IMR-90 (cell line): ENCODE measurements around the gene MTHFSD. TPM values are rescaled to one million over a fixed set of nuclear protein-coding genes. Genes with fewer than 3 reads are reported as not detected.

Experiments used
- ATAC-seq: fragments of 200-7000 bp; cut with Tn5 transposase; 2 replicates; pipeline ENCODE4 v1.9.1; 2020; ENCODE audit warnings: low read depth, mild to moderate bottlenecking, moderate library complexity
- BruUV-seq: library from RNA; stranded (reverse); fragments of 400-500 nt; replicated peaks from 2 replicates; lab custom pipeline; 2021; lab: Mats Ljungman, UMichigan
- CTCF ChIA-PET: fragments of 300-600 bp; formaldehyde crosslinking; extraction: SDS; loops from one replicate; lab custom pipeline; 2021; ENCODE audit warnings: antibody characterized with exemption; lab: Yijun Ruan, JAX
- POLR2A ChIA-PET: fragments of 300-600 bp; sonication (Branson Sonifier 250); formaldehyde crosslinking; loops from one replicate; lab custom pipeline; 2022; ENCODE audit warnings: antibody characterized with exemption; ENCODE audit not compliant: unreplicated experiment; lab: Charles Lee
- DNase-seq: peaks from one replicate; pipeline ENCODE4 v3.0.0; 2013
- H2AFZ ChIP-seq: replicated peaks from 2 replicates; pipeline ENCODE3; 2013; ENCODE audit warnings: low read length, mild to moderate bottlenecking; ENCODE audit not compliant: poor library complexity
- H2AK5ac ChIP-seq: 2 replicates; pipeline ENCODE4 v1.6.1; 2013; ENCODE audit warnings: low read depth, low read length, inconsistent platforms
- H2AK9ac ChIP-seq: replicated peaks from 2 replicates; pipeline ENCODE3; 2013; ENCODE audit warnings: mild to moderate bottlenecking, low read depth, low read length, moderate library complexity; ENCODE audit not compliant: poor library complexity
- H2BK120ac ChIP-seq: 2 replicates; pipeline ENCODE4 v1.6.1; 2013; ENCODE audit warnings: low read depth, low read length, inconsistent platforms
- H2BK15ac ChIP-seq: 3 replicates; pipeline ENCODE4 v1.6.1; 2013; ENCODE audit warnings: low read depth, low read length, inconsistent platforms
- H2BK20ac ChIP-seq: 2 replicates; pipeline ENCODE4 v1.6.1; 2013; ENCODE audit warnings: low read depth, mild to moderate bottlenecking, inconsistent platforms, low read length, moderate library complexity
- H2BK5ac ChIP-seq: 2 replicates; pipeline ENCODE4 v1.6.1; 2013; ENCODE audit warnings: mild to moderate bottlenecking, low read depth, low read length, inconsistent platforms; ENCODE audit not compliant: poor library complexity, severe bottlenecking
- H3K14ac ChIP-seq: replicated peaks from 2 replicates; pipeline ENCODE4 v1.6.1; 2013; ENCODE audit warnings: low read depth, low read length, inconsistent platforms
- H3K18ac ChIP-seq: 2 replicates; pipeline ENCODE4 v1.6.1; 2013; ENCODE audit warnings: low read depth, low read length, control low read depth
- H3K23ac ChIP-seq: 2 replicates; pipeline ENCODE4 v1.6.1; 2013; ENCODE audit warnings: low read depth, low read length, inconsistent platforms
- H3K27ac ChIP-seq: 2 replicates; pipeline ENCODE4 v1.5.1; 2013; ENCODE audit warnings: mild to moderate bottlenecking, control low read depth, low read length; ENCODE audit not compliant: insufficient read depth
- H3K27me3 ChIP-seq: 2 replicates; pipeline ENCODE4 v1.6.1; 2013; ENCODE audit warnings: low read length; ENCODE audit not compliant: control insufficient read depth, insufficient read depth
- H3K36me3 ChIP-seq: 2 replicates; pipeline ENCODE4 v1.6.1; 2013; ENCODE audit warnings: low read length, mixed read lengths; ENCODE audit not compliant: control insufficient read depth, insufficient read depth
- H3K4ac ChIP-seq: 2 replicates; pipeline ENCODE4 v1.6.1; 2013; ENCODE audit warnings: low read depth, low read length, inconsistent platforms
- H3K4me1 ChIP-seq: 2 replicates; pipeline ENCODE4 v1.6.1; 2013; ENCODE audit warnings: low read length, mixed read lengths; ENCODE audit not compliant: control insufficient read depth, insufficient read depth
- H3K4me2 ChIP-seq: 2 replicates; pipeline ENCODE4 v1.6.1; 2013; ENCODE audit warnings: low read depth, mild to moderate bottlenecking, control low read depth, low read length, moderate library complexity
- H3K4me3 ChIP-seq: 2 replicates; pipeline ENCODE4 v1.5.1; 2013; ENCODE audit warnings: low read depth, mild to moderate bottlenecking, control low read depth, low read length, moderate library complexity; ENCODE audit not compliant: insufficient read depth
- H3K56ac ChIP-seq: 2 replicates; pipeline ENCODE4 v1.6.1; 2013; ENCODE audit warnings: low read length, inconsistent platforms; ENCODE audit not compliant: insufficient read depth; ENCODE audit errors: extremely low read depth
- H3K79me1 ChIP-seq, 2 experiments: 2 replicates each; pipeline ENCODE4 v1.6.1; 2013; ENCODE audit warnings: low read length in 2 of 2, inconsistent platforms in 1 of 2, low read depth in 1 of 2
- H3K9ac ChIP-seq: 2 replicates; pipeline ENCODE4 v1.6.1; 2013; ENCODE audit warnings: low read depth, low read length, control low read depth
- H3K9me1 ChIP-seq: 2 replicates; pipeline ENCODE4 v1.6.1; 2013; ENCODE audit warnings: low read length, inconsistent platforms; ENCODE audit not compliant: insufficient read depth
- H3K9me3 ChIP-seq: 2 replicates; pipeline ENCODE4 v1.6.1; 2013; ENCODE audit warnings: low read length; ENCODE audit not compliant: control insufficient read depth, insufficient read depth
- H4K20me1 ChIP-seq: 2 replicates; pipeline ENCODE4 v1.6.1; 2013; ENCODE audit warnings: low read length, inconsistent platforms; ENCODE audit not compliant: insufficient read depth
- H4K5ac ChIP-seq: 2 replicates; pipeline ENCODE4 v1.6.1; 2013; ENCODE audit warnings: mild to moderate bottlenecking, low read depth, low read length, control low read depth
- H4K8ac ChIP-seq, 2 experiments: 2 replicates each; pipeline ENCODE4 v1.6.1; 2013; ENCODE audit warnings: low read depth in 2 of 2, low read length in 2 of 2, control low read depth in 1 of 2, inconsistent platforms in 1 of 2
- H4K91ac ChIP-seq: 2 replicates; pipeline ENCODE4 v1.6.1; 2013; ENCODE audit warnings: low read depth, low read length, inconsistent platforms; ENCODE audit not compliant: insufficient read depth
- CEBPB ChIP-seq: IDR thresholded peaks from 2 replicates; pipeline ENCODE4 v1.6.1; 2012; ENCODE audit warnings: low read depth, low read length, improper control_type of control experiment
- CHD1 ChIP-seq: IDR thresholded peaks from 2 replicates; pipeline ENCODE4 v1.6.1; 2012; ENCODE audit warnings: low read depth, low read length, improper control_type of control experiment
- FOS ChIP-seq: fragments of 150-350 bp; IDR thresholded peaks from 2 replicates; pipeline ENCODE4 v1.6.1; 2016; ENCODE audit warnings: low read depth, low read length
- MAFK ChIP-seq: IDR thresholded peaks from 2 replicates; pipeline ENCODE4 v1.6.1; 2012; ENCODE audit warnings: low read depth, low read length, improper control_type of control experiment
- MAZ ChIP-seq: IDR thresholded peaks from 2 replicates; pipeline ENCODE4 v1.6.1; 2012; ENCODE audit warnings: low read depth, mild to moderate bottlenecking, low read length, improper control_type of control experiment, moderate library complexity, borderline replicate concordance
- MXI1 ChIP-seq: IDR thresholded peaks from 2 replicates; pipeline ENCODE4 v1.6.1; 2012; ENCODE audit warnings: low read depth, mild to moderate bottlenecking, low read length, moderate library complexity, borderline replicate concordance
- POLR2A ChIP-seq: IDR thresholded peaks from 2 replicates; pipeline ENCODE4 v1.6.1; 2012; ENCODE audit warnings: mild to moderate bottlenecking, low read depth, low read length
- WGBS, 2 experiments: methylation state at CpG; one replicate each; pipeline versions ENCODE4 v1.1.5 to v1.1.7; 2013; ENCODE audit warnings: missing lambda C conversion rate in 2 of 2; ENCODE audit not compliant: insufficient read length in 1 of 2; ENCODE audit errors: extremely low coverage in 2 of 2; 5-methylcytosine and 5-hydroxymethylcytosine counted together
- dilution Hi-C: fragments of 300-500 bp; cut with HindIII; formaldehyde crosslinking; loops from one replicate; pipeline ENCODE4 v1.14.3; 2018; ENCODE audit warnings: low sequenced_read_pairs; ENCODE audit not compliant: unreplicated experiment
- in situ Hi-C: fragments of 300-500 bp; cut with MboI; formaldehyde crosslinking; loops from 3 replicates; pipeline ENCODE4 v1.14.3; 2019; ENCODE audit warnings: low sequenced_read_pairs, inconsistent platforms, mixed read lengths
- intact Hi-C: fragments of 100-400 bp; cut with micrococcal nuclease; formaldehyde crosslinking; loops from 2 replicates; pipeline ENCODE4 v1.10.0; 2022
- polyA plus RNA-seq, 3 experiments: library from polyadenylated mRNA; depleted of rRNA; stranded (reverse); fragments of >200 nt; gene quantifications; 2 replicates each; pipeline ENCODE4 v1.2.3, GENCODE V29; 2012; ENCODE audit warnings: low replicate concordance in 1 of 3
- total RNA-seq: library from RNA; depleted of rRNA; stranded (reverse); fragments of >200 nt; gene quantifications from 2 replicates; pipeline ENCODE4 v1.2.3, GENCODE V29; 2012
- TF ChIP-seq, protein P1 (sequence below): fragments of 150-350 bp; IDR thresholded peaks from 2 replicates; pipeline ENCODE4 v1.6.1; 2016; ENCODE audit warnings: low read depth, mild to moderate bottlenecking, low read length, moderate library complexity, borderline replicate concordance

Gene MTHFSD
- total and polyA plus RNA-seq, 2 of the 4 experiments (the other 2 are of a cell fraction): 8.2 to 16.8 TPM

DNA sequence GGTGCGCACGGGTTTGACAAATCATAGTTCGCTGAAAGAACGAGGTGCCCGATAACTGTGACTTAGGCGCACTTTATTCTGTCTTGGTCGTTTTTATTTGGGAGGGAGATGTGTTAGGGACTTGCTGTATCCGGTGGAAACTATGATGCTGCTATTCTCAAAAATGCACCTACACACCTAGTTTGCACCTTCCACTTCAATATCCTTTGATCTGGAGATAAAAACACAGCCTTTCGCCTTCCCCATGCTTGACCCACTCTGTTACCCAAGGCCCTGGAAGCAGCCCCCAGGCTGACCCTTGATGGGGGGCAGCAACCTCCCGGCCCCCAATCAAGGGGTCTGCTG, 59.7 kb downstream of the MTHFSD start:
- BruUV-seq: no TSS peak
- H3K18ac ChIP-seq: no peak overlapping the region
- peak overlapping the region; percentile 17; the same call in 1 of the 2 replicates for H2BK120ac ChIP-seq
- dilution Hi-C loops: no loop called here
- H2BK15ac ChIP-seq: no peak overlapping the region
- no peak overlapping the region for H4K91ac ChIP-seq
- ATAC-seq (no peak), DNase-seq (no peak)
- no peak overlapping the region for H3K4me2 ChIP-seq
- H4K5ac ChIP-seq: no peak overlapping the region
- 100% methylated on average over 3 of the region's 10 CpGs; no CpG with 5 or more reads in 1 of the 2 experiments for WGBS, 2 experiments
- H3K27ac ChIP-seq: no peak overlapping the region
- no peak overlapping the region; a peak in 1 of 4 replicates for H4K8ac ChIP-seq
- H3K4ac ChIP-seq: no peak overlapping the region; the same call in 1 of the 2 replicates
- H3K79me1 ChIP-seq: peaks cover 18 to 65% of the 10 kb centered on the region in 2 experiments
- peaks cover 96% of the 10 kb centered on the region for H4K20me1 ChIP-seq
- peaks cover 66% of the 10 kb centered on the region for H3K36me3 ChIP-seq
- no peak overlapping the region for H3K4me3 ChIP-seq
- peak overlapping the region; percentile 27; the same call in 1 of the 2 replicates for H2AK5ac ChIP-seq
- H3K9me1 ChIP-seq: peaks cover 41% of the 10 kb centered on the region
- no peaks in the 10 kb centered on the region for H3K27me3 ChIP-seq
- H3K9me3 ChIP-seq: no peaks in the 10 kb centered on the region
- H3K4me1 ChIP-seq: peaks cover 53% of the 10 kb centered on the region
- H3K9ac ChIP-seq: no peak overlapping the region
- H2BK5ac ChIP-seq: no peak overlapping the region
- no peak overlapping the region for H2BK20ac ChIP-seq
- no peak overlapping the region for H3K56ac ChIP-seq
- in situ Hi-C loops: no loop called here
- peak overlapping the region; percentile 8; the same call in 1 of the 2 replicates for H3K23ac ChIP-seq
- peak overlapping the region; percentile 9; the same call in 1 of the 2 replicates for H3K14ac ChIP-seq
- intact Hi-C loops: no loop called here
- H2AFZ ChIP-seq: no peak overlapping the region
- POLR2A ChIA-PET: no interaction called here
- CTCF ChIA-PET: no interaction called here
- no peak overlapping the region for H2AK9ac ChIP-seq
- TF ChIP-seq CEBPB (no peak), CHD1 (no peak), POLR2A (no peak), FOS (no peak), MAFK (no peak), MXI1 (no peak), MAZ (no peak)
- TF ChIP-seq, protein P1, sequence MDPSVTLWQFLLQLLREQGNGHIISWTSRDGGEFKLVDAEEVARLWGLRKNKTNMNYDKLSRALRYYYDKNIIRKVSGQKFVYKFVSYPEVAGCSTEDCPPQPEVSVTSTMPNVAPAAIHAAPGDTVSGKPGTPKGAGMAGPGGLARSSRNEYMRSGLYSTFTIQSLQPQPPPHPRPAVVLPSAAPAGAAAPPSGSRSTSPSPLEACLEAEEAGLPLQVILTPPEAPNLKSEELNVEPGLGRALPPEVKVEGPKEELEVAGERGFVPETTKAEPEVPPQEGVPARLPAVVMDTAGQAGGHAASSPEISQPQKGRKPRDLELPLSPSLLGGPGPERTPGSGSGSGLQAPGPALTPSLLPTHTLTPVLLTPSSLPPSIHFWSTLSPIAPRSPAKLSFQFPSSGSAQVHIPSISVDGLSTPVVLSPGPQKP: no peak
